Right lobe of liver (tissue), 6 donors: Measurements from ENCODE around the gene RND2. TPM values are rescaled to one million over a fixed set of nuclear protein-coding genes. Genes with fewer than 3 reads are reported as not detected.
"Not testable (repeated sequence)": the region's sequence is repeated elsewhere in the genome, so short reads cannot be mapped to it uniquely, and the experiment has no call there.

Experiments used
- ATAC-seq, 4 donors: fragments of 200-7000 bp; cut with Tn5 transposase; one replicate each; pipeline ENCODE4 v1.9.1; 2020; ENCODE audit warnings: mild to moderate bottlenecking in 4 of 4, moderate library complexity in 4 of 4
- DNase-seq, 3 donors: peaks; one replicate each; pipeline ENCODE4 v3.0.0-alpha.2; 2020
- H3K27ac ChIP-seq, 3 donors: fragments of 200-600 bp; one replicate each; pipeline ENCODE4 v1.8.0; 2022
- H3K27me3 ChIP-seq, 2 donors: fragments of 200-600 bp; one replicate each; pipeline ENCODE4 v1.8.0; 2022
- H3K36me3 ChIP-seq, 4 donors: fragments of 200-600 bp; sonication (generic) in 1 of 4; one replicate each; pipeline versions ENCODE4 v1.5.1 to v1.8.0; 2017 to 2022; ENCODE audit warnings: control low read depth in 1 of 4
- H3K4me1 ChIP-seq, 4 donors: fragments of 200-600 bp; sonication (generic) in 1 of 4; one replicate each; pipeline versions ENCODE4 v1.5.1 to v1.8.0; 2017 to 2022; ENCODE audit warnings: control low read depth in 1 of 4
- H3K4me3 ChIP-seq, 3 donors: fragments of 200-600 bp; one replicate each; pipeline ENCODE4 v1.8.0; 2022
- H3K9me3 ChIP-seq, 4 donors: fragments of 200-600 bp; sonication (generic) in 1 of 4; one replicate each; pipeline versions ENCODE4 v1.5.1 to v1.8.0; 2017 to 2022; ENCODE audit warnings: control low read depth in 1 of 4
- CTCF ChIP-seq, 4 donors: fragments of 200-600 bp in 3 of 4; fragments of 450-650 bp in 1 of 4; IDR thresholded peaks; one replicate each; pipeline versions ENCODE4 v1.5.1 to v1.8.0; 2016 to 2022; ENCODE audit warnings: antibody characterized with exemption in 4 of 4, mild to moderate bottlenecking in 2 of 4
- POLR2A ChIP-seq: fragments of 450-650 bp; IDR thresholded peaks from one replicate; pipeline ENCODE4 v1.6.1; 2017; ENCODE audit warnings: antibody characterized with exemption, mild to moderate bottlenecking
- WGBS: methylation state at CpG from one replicate; pipeline ENCODE4 v1.1.6; 2018; ENCODE audit warnings: low coverage, low lambda C conversion rate; ENCODE audit not compliant: insufficient coverage; ENCODE audit errors: missing lambda C conversion rate; 5-methylcytosine and 5-hydroxymethylcytosine counted together
- intact Hi-C, 2 donors: fragments of 100-400 bp; cut with DNase I; formaldehyde crosslinking; loops; one replicate each; pipeline versions ENCODE4 v1.11.2 to v1.14.1; 2022
- total RNA-seq, 6 experiments: library from RNA; depleted of rRNA in 2 of 6; stranded (reverse); fragments of >200 nt in 2 of 6; fragmentation: NEBNext Ultra II Directional in 3 of 6; extraction: Animal tissue kit (Norgen Biotek cat#: 25700) in 3 of 6; gene quantifications; one replicate each; pipeline versions ENCODE4 v1.1.0 to v1.2.4, GENCODE V29; 2016 to 2023
- donor health status: DM: no; HTN: yes; CAD: no.
- donor health status: DM: no; HTN: no; CAD: no.
- donor health status: DM: no; HTN: no; CAD: no.
- donor health status: DM: no; HTN: yes; CAD: no.
- donor health status: DM: no; HTN: yes; CAD: no.

RND2 gene
- total RNA-seq, 6 experiments from 2014 or later, result 0.09 to 3.3 (median 0.64) TPM

GRCh38 chr17:42997390-42997983, 27.5 kb upstream of the RND2 start:
- intact Hi-C loops, result loop anchor here in 1 of 2 donors (10.0 kb wide), 1 partner anchor 127 kb away; the partner anchor contains the start of gene BRCA1
- Histone ChIP-seq H3K36me3 (peaks cover 0 to 31% (median 10%) of the 10 kb centered on the region in 4 donors), H3K27me3 (no peaks in the 10 kb centered on the region), H3K4me3 (peak overlapping the region in 2 of 3 donors; percentile 75 to 79), H3K9me3 (no peaks in the 10 kb centered on the region), H3K27ac (peak overlapping the region; percentile 35 to 85 (median 52)), H3K4me1 (peaks cover 0 to 18% (median 9%) of the 10 kb centered on the region in 4 donors)
- TF ChIP-seq POLR2A (no peak), CTCF (IDR thresholded peaks at IDR 0.05) (no peak)
- peak in 2 of 4 donors; percentile 0 to 5 for ATAC-seq
- DNase-seq, result peak in 1 of 3 donors; percentile 3
- 7% methylated on average over 5 of the region's 5 CpGs for WGBS

- Histone ChIP-seq H3K4me3 (peak within 1 kb of the TSS; percentile 75 to 87 (median 79)), H3K36me3 (peaks cover 0 to 37% (median 10%) of the 10 kb centered on the region in 4 donors), H3K27ac (peak within 1 kb of the TSS; percentile 71 to 85 (median 71)), H3K9me3 (no peaks in the 10 kb centered on the region), H3K27me3 (no peaks in the 10 kb centered on the region), H3K4me1 (peaks cover 0 to 18% (median 9%) of the 10 kb centered on the region in 4 donors)
- peak; percentile 96 to 98 (median 98) for DNase-seq
- intact Hi-C loops, result loop anchor here in 1 of 2 donors (10.0 kb wide), 1 partner anchor 127 kb away; the partner anchor contains the start of gene BRCA1
- WGBS, result under 1% methylated on average over 40 of the region's 49 CpGs
- peak; percentile 95 to 97 (median 96) for ATAC-seq
- TF ChIP-seq CTCF (IDR thresholded peaks at IDR 0.05), result peak; percentile 77 to 92 (median 88)
- TF ChIP-seq POLR2A, result peak; percentile 77
Observed at GRCh38 chr17:42997984-42998938, 26.8 kb upstream of the RND2 start, which contains the start of gene RPL27. Gene RPL27 (plus strand): TSS chr17:42998419. CDS start chr17:42998751, 332 bp downstream.

- TF ChIP-seq POLR2A (no peak), CTCF (IDR thresholded peaks at IDR 0.05) (no peak)
- H3K27ac ChIP-seq, result peak overlapping the region; percentile 71 to 85 (median 71)
- 5% methylated on average over 9 of the region's 10 CpGs for WGBS
Observed at GRCh38 chr17:42999003-42999525, 26.0 kb upstream of the RND2 start.

GRCh38 chr17:43000894-43001293, 24.1 kb upstream of the RND2 start:
- DNase-seq, result peak in 1 of 3 donors; percentile 41
- ATAC-seq, result not testable (repeated sequence)

More at GRCh38 chr17:42999003-42999525, 26.0 kb upstream of the RND2 start:
- peak overlapping the region; percentile 75 to 87 (median 79) for H3K4me3 ChIP-seq
- H3K4me1 ChIP-seq, result peaks cover 0 to 18% (median 9%) of the 10 kb centered on the region in 4 donors
- no peaks in the 10 kb centered on the region for H3K27me3 ChIP-seq
- no peaks in the 10 kb centered on the region for H3K9me3 ChIP-seq
- DNase-seq (peak in 1 of 3 donors; percentile 28), ATAC-seq (no peak)
- peaks cover 0 to 38% (median 11%) of the 10 kb centered on the region in 4 donors for H3K36me3 ChIP-seq
- intact Hi-C loops, result loop anchor here in 1 of 2 donors (10.0 kb wide), 1 partner anchor 126 kb away; the partner anchor contains the start of gene BRCA1

More at GRCh38 chr17:43000894-43001293, 24.1 kb upstream of the RND2 start:
- H3K9me3 ChIP-seq, intact Hi-C loops, H3K27me3 ChIP-seq, H3K4me3 ChIP-seq, H3K27ac ChIP-seq: not testable (repeated sequence)
- 88% methylated on average over 11 of the region's 13 CpGs for WGBS
- peaks cover 0 to 43% (median 11%) of the 10 kb centered on the region in 4 donors for H3K36me3 ChIP-seq
- H3K4me1 ChIP-seq, result peaks cover 0 to 18% (median 9%) of the 10 kb centered on the region in 4 donors
